ENCODE measurements around the gene BCKDK.
A peak's percentile ranks its signal among the peaks of the same experiment; 100 is the strongest.

Gene BCKDK

DNA sequence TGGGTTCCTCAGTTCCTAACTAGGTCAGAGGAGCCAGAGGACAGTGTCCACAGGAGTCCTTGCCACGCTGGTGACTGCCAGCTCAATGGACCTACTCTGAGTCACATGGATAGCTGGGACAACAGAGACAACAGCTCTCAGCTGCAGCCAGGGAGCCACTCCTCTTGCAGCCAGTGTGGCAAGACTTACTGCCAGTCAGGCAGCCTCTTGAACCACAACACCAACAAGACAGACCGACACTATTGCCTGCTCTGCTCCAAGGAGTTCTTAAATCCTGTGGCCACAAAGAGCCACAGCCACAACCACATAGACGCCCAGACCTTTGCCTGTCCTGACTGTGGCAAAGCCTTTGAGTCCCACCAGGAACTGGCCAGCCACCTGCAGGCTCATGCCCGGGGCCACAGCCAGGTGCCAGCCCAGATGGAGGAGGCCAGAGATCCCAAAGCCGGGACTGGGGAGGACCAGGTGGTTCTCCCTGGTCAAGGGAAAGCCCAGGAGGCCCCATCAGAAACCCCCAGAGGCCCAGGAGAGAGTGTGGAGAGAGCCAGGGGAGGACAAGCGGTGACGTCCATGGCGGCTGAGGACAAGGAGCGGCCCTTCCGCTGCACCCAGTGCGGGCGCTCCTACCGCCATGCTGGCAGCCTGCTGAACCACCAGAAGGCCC is 27.3 kb upstream of the BCKDK start:
- no peak for DNase-seq

GRCh38 chr16:31081428-31082351 is 26.5 kb upstream of the BCKDK start:
- no peak for DNase-seq

DNA sequence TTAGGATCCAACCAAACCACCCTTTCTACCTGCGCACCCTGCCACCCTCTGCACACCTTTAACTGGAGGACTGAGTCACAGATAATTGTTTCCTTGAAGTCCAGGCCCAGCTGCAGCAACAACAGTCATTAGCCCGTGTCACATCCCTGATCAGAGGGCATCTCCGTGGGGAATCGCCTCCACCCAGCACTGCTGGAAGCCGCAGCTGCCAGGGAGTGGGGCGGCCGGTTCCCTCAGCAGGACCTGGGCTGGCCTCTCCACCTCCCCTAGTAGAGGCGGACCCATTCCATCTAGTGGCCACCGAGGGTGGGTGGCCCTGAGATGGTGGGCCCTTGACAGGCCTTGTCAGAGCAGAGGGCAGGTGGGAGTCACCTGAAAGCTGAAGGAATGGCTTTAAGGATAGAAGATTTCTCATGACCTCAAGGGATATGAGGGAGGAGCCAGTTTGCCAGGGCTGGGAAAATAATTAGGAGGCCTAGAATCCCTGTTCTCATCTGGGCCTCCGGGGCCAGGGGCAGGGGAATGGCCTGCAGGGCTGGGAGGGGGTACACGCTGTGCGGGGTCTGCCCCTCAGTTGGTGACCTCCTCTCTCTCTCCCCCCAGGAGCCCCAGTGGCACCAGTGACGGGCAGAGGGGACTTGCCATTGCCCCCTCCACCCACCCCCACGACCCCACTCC is 25.7 kb upstream of the BCKDK start:
- no peak for DNase-seq

- DNase-seq = no peak
Observed at GRCh38 chr16:31083081-31083480, 25.1 kb upstream of the BCKDK start.

DNA sequence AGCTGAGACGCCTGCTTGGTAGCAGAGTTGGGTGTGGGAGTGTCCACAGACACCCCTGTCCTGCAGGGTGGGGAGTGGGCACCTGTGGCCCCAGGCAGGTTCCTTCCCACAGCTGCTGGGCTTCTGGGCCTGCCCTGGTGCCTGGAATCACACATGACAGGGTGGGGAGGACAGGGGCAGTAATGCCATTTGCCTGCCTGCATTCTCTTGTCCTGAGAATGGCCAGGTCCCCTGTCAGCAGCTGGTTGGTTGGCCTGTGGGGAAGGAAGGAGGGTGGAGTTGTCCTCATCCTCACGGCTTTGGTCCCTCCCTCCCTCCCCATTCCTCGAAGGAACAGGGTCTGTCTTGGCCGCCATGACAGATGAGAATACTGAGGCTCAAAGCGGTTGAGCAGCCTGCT is 24.6 kb upstream of the BCKDK start:
- DNase-seq = no peak

- DNase-seq = no peak
Observed at GRCh38 chr16:31083981-31084380, 24.2 kb upstream of the BCKDK start.

DNA sequence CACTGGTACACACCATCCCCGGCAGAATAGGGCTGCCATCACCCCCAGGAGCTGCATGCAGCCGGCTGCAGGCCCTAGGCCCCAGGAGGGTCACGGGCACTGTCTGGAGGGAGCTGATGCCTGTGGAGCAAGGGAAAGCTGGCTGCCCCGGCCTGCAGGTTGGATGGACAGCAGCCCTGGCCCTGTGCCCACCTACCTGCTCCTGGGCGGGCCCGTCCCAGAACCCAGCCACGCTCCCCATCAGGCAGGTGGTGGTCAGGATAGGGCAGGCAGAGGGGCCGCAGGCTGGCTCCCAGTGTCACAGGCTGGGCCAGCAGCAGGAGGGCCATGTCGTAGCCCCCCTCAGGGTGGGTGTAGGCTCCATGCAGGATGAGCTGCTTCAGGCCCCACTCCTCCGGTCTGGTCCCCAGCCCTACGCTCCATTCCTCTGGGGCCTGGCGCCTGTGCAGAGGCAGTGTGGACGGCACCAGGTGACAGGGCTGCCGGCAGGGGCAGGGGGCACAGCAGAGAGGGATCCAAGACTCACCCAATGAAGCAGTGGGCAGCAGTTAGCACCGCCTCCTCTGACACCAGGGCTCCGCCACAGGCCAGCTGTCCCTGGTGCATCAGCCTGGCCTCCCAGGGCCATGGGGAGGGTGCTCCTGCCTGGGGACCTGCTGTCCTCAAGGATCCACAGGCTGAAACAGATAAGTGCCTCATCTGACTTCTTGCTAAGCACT is 23.4 kb upstream of the BCKDK start:
- DNase-seq = no peak

- no peak for DNase-seq
Observed at GRCh38 chr16:31085411-31085810, 22.8 kb upstream of the BCKDK start.

DNA sequence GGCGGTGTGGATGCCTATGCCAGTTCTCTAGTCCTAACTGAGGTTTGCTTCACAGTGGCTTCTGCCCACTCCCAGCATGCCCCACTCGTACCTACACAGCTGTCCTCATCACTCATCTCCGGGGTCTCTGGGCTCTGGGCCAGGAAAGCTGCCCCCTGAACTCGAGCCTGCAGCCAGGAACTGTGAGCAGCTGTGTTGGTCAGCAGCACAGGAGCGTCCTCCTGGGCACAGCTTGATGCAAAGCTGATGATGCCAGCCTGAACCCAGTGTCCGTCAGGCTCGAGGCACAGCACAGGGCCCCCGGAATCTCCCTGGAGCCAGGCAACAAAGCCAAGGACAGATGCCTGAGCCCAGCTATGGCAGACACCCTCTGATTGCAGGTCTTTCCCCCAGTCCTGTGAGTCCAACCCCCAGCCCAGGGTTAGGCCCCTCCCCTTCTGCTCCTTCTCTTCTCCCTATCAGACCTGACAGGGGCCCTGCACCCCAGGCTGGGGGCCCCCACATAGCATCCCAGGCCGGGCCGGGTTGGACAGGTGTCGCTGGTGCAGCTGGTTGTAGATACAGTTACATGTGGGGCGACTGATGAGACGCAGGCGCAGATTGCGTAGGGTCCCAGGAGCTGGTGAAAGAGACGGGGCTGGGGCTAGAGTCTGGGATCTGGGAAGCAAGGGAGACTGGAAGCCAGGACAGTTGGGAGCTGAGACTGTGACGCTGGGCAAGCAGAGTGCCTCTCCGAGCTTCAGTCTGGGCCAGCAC is 22.1 kb upstream of the BCKDK start:
- DNase-seq = no peak

GRCh38 chr16:31086629-31086906 is 21.6 kb upstream of the BCKDK start:
- DNase-seq = no peak

DNA sequence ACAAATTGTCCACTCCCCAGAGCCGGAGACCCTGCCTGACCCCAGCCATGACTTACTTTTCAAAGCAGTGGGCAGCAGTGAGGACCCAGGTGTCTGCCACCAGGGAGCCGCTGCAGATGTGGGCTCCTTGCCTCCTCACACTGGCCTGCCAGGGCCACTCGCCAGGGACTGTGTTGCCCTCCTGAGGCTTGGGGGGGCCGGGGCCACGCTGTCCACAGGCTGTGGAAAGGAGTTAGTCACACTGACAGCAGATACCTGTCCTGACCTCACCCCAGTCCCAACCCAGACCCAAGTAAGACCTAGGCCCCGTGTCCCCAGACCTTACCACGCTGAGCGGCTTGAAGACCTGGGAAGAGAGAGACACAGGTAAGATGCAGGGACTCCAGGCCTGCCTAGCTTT is 20.7 kb upstream of the BCKDK start:
- no peak for DNase-seq

- no peak for DNase-seq
Observed at GRCh38 chr16:31087971-31088370, 20.2 kb upstream of the BCKDK start.

DNA sequence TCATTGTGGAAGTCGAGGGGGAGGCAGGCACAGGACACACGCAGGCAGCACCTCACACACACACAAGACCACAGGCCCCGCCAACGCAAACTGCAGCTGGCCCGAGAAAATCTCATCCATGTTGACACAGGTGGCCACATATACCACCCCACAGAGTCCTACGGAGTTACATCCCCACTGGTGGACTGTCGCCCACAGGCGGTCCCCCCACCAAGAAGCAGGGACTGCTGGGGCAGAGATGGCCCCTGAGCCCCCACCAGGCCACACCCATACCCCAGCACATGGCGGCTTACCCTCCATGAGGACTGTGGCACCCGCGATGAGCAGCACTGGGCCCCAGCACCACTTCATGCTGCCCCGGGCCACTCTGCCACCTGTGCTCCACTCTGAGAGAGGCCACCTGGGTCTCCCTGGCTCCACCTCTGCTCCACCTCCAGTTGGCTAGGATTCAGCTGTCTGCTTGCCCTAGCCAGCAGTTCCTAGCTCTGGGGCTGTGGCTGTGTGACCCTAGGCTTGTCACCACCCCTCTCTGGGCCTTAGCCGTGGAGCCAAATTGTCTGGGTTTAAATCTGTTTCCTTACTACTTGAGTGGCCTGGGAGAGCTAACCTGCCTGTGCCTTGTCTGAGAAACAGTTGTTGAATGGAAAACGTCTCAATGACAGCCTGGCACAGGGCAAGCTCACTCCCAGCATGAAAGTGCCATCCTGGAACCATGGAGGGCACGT is 19.6 kb upstream of the BCKDK start, which contains the start of gene PRSS53:
TSS of gene PRSS53 (minus strand) at position 485 of the 725 bp plus-strand sequence. CDS start at position 351, 134 bp downstream.
- no peak for DNase-seq

DNA sequence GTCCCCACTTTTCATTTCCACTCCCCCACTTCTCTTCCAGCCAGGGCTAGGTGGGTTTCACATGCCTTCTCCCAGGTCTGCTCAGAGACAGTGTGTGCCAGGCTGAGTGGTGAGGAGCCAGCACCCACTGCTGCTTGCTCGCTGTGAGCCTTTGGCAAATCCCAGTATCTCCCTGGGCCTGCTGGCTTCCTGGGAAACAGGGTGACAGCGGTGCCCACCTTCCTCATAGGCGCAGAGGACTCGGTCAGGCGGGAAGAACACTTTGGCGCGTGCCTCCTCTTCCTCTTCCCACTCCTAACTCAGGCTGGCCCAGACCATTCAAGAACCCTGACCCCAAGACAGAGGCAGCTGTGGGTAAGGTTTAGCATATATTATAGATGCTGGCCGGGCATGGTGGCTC is 19.0 kb upstream of the BCKDK start:
- DNase-seq = no peak

GRCh38 chr16:31090540-31090939 is 17.6 kb upstream of the BCKDK start:
- no peak for DNase-seq

GRCh38 chr16:31092330-31092729 is 15.9 kb upstream of the BCKDK start:
- DNase-seq = no peak

GRCh38 chr16:31093132-31093703 is 15.0 kb upstream of the BCKDK start:
- DNase-seq = peak; percentile 76

GRCh38 chr16:31094088-31094423 is 14.1 kb upstream of the BCKDK start:
- peak; percentile 25 for DNase-seq

- peak; percentile 99 for DNase-seq
Observed at GRCh38 chr16:31094424-31095120, 13.6 kb upstream of the BCKDK start, which contains the start of gene VKORC1. Gene VKORC1, minus strand, starts transcription at chr16:31094797. Its CDS starts 68 bp downstream, at chr16:31094729.

DNA sequence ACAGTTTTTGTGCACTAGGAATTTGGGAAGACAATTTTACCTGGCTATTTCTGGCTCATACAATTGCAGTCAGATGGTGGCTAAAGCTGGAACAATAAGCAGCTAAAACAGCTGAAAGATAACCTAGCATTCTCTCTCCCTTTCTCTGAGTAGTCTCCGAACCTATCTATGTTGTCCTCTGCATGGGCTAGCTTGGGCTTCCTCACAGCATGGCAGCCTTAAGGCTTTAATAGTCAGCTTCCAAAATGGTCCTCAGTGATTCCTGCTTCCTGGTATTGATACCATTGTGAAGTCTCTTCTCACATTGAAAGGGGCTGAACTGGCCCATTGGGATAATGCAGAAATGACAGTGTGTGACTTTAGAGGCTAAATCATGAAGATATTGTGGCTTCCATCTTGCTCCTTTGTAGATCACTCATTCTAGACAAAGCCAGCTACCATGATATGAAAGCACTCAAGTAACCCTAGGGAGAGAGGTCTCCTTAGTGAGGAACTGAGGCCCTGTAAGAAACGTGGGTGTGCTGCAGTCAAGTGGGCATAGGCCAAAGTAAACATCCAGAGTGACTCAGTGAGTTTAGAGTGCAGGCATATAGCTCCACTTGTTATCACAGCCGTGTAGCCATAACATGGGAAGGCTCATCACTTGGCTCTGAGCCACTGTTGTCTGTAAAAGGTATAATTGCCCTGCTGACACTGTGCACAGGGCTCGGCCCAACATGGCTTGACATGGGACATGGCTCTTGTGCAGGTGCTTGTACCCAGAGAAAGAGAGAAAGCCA is 8.1 kb upstream of the BCKDK start:
- DNase-seq = no peak

Measured in hematopoietic multipotent progenitor cell treated with erythropoietin and hydrocortisone succinate and interleukin-3 and kit ligand, for 4 days (in vitro differentiated cells).